Inflammatory macrophage treated with lipopolysaccharide for 1 hour (primary cell): ENCODE results near the gene BOLA2B.
A peak's percentile ranks its signal among the peaks of the same experiment; 100 is the strongest.
"Not testable (repeated sequence)": the region's sequence is repeated elsewhere in the genome, so short reads cannot be mapped to it uniquely, and the experiment has no call there.

Experiments
- DNase-seq, 2 donors: peaks; one replicate each; pipeline ENCODE4 v3.0.0-alpha.2; 2020 to 2022

Gene BOLA2B

DNA sequence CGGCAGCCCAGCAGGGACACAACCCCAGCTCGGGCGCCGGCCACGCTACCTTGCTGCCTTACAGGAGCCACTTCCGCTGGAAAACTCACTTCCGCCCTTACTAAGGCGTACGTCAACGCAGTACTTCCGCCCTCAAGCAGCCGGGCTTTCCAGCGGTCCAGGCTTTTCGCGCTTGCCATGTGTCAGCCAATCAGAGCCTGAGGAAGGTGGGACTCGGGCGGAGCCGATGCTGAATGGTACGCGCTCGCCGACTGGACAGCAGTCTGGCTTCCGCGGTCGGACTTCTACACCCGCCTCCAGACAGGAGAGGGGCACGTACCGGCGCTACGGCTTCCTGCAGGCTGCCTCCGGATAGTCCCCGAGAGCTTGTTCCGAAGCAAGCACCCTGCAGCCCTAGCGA lies at the start of gene BOLA2B, which contains the start of gene SLX1A:
TSS of gene BOLA2B (minus strand) at position 52 of the 400 bp plus-strand sequence. CDS start 71 bp downstream, outside the sequence.
TSS of gene SLX1A (plus strand) at position 261 of the 400 bp plus-strand sequence. CDS start 210 bp downstream, outside the sequence.
- DNase-seq = not testable (repeated sequence)

DNA sequence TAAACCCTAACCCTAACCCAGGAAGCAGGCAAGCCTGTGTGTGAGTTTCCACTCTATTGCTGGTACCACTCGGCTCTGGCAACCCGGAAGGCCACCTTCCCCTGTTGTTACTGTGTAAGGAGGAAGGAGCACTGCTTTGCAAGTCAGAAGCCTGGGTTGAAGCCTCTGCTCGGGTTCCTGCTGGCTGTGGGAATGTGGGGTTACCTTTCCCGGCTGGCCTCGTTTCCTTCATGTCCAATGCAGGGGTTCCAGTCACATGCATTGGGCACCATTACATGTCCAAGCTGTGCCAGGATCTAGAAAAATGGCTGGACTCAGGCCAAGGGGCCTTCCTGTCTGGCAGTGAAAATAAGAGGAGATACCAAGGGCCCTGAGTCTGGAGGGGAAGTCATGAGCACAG lies 23.6 kb upstream of the BOLA2B start:
- not testable (repeated sequence) for DNase-seq

- not testable (repeated sequence) for DNase-seq
Measured at GRCh38 chr16:30211414-30211813, 17.9 kb upstream of the BOLA2B start.

DNA sequence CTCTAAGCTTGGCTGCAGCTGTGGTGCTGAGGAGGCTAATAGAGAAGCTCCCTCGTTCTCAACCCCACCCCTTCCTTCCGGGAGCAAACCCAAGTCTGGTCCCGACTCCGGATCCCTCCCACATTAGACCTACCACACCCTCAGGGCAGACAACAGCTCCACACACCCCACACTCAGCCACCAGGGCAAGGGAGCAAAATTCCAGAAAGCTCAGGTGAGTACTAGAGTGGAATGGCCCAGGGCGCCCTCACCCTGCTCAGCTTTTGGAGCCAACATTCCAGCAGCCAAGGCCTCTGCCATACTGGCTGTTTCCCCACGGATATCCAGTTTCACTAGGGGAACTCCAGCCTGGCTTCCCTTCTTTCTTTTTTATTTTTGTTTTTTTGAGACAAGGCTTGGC lies 15.6 kb upstream of the BOLA2B start:
- DNase-seq = not testable (repeated sequence)

DNA sequence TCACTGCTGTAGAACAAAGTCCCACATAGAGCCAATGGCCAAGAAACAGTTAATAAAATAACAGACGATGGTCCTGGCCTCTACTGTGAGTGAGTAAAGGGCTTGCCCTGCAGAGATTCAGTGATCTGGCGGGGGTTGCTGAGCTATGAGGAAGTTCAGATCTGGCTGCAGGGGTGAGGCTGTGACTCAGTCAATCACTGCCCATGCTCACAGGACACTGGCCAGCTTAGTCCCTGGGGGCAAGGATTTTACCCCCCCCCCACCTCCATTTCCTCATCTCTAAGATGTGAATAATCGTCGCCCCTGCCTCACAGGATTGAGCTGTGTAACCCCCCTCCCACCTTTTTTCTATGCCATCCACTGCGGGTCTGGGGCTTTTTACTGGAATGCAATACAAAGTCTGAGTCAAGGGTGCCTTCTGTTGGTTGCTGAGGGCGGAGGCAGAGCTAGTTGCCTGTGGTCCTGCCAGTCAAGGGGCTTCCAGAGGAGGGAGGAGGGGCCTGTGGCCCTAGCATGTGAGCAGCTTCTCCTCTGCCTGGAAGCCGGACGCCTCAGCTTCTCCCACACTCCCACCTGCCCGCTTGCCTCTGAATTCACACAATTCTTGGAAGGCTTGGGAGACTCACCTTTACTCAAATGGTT lies 13.7 kb upstream of the BOLA2B start:
- not testable (repeated sequence) for DNase-seq

DNA sequence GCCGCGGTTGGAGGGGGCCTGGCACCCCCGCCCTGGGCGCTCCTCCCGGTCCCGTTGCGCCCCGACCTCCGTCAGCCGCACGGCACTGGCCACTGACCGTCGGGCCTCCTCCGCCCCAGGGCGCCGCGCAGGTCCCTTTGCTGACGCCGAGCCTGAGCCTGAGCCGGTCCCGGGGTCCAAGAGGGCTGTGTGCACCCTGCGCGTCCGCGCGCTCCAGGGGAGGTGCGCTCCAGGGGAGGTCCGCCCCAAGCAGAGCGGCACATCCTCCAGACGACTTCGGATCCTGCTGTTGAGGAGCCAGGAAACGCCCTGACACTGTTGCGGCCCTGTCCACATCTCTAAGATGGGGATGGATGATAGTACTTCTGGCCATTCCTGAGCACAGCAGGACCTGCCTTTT lies 12.8 kb upstream of the BOLA2B start:
- DNase-seq = not testable (repeated sequence)

DNA sequence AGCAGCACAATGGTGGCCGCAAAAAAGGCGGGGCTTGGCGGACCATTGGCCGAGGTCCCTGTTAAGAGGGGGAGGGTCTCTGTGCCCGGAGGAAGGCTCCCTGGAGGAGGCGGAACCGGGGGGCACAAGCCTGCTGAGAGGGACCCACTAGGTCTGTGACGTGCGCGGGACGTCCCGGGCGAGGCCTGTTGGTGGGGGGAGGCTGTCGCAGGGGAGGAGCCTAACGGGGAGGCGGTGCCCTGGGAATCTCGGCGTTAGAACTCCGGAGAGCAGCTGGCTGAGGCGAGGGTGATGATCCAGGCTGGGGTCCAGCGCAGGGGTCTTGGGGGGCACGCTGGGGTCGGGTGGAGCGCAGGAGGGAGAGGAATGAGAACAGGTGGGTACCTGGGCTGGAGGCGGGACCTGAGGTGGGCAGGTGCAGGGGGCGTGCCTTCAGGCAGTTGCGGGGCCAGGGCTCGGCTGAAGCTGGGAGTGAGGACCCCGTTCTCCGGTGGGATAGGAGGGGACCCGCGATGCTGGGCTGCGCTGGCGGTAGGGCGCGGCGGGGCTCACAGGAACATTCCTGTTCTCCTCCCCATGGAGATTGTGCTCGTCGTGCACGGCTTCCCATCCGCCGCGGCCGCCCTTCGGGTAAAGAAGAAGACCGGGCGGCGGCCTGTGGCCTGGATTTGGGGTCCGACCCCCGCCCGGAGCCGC lies 12.2 kb upstream of the BOLA2B start:
- not testable (repeated sequence) for DNase-seq

GRCh38 chr16:30199608-30200343 lies 6.3 kb upstream of the BOLA2B start:
- not testable (repeated sequence) for DNase-seq

DNA sequence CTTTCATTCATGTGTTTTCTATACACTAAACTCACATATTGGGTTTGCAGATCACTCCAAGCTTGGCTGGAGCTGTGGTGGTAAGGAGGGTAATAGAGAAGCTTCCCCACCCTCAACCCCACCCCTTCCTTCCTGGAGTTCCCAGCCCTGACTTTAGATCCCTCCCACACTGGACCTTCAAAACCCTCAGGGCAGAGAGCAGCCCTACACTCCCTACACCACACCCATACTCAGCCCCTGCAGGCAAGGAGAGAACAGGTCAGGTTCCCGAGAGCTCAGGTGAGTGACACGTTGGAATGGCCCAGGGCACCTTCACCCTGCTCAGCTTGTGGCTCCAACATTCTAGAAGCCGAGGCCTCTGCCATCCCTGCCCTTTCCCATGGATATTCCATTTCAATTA lies 5.6 kb upstream of the BOLA2B start, which contains the start of gene SULT1A3:
TSS of gene SULT1A3 (plus strand) at position 207 of the 400 bp plus-strand sequence. CDS start 1,474 bp downstream, outside the sequence.
- not testable (repeated sequence) for DNase-seq

- DNase-seq = not testable (repeated sequence)
Measured at GRCh38 chr16:30197001-30197400, 3.5 kb upstream of the BOLA2B start.

DNA sequence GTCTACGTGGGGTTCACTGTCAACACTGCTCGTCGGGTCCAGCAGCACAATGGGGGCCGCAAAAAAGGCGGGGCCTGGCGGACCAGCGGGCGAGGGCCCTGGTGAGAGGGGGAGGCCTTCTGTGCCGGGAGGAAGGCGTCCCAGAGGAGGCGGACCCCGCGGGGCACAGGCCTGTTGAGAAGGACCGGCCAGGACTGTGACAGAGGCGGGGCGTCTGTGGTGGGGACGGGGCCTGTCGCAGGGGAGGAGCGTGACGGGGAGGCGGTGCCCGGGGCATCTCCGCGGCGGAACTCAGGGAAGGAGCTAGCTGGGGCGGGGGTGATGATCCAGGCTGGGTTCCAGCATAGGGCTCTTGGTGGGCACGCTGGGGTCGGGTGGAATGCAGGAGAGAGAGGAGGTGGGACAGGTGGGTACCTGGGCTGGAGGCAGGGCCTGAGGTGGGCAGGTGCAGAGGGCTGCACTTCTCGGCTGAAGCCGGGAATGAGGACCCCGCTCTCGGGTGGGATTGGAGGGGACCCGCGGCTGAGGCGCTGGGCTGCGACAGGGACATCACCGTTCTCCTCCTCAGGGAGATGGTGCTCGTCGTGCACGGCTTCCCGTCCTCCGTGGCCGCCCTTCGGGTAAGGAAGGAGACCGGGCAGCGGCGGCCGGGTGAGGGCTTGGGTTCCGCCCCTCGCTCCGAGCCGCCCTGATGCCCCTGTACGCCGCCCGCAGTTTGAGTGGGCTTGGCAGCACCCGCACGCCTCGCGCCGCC lies 883 bp upstream of the BOLA2B start:
- not testable (repeated sequence) for DNase-seq

GRCh38 chr16:30193098-30193497 lies 368 bp downstream of the BOLA2B start:
- DNase-seq = not testable (repeated sequence)

DNA sequence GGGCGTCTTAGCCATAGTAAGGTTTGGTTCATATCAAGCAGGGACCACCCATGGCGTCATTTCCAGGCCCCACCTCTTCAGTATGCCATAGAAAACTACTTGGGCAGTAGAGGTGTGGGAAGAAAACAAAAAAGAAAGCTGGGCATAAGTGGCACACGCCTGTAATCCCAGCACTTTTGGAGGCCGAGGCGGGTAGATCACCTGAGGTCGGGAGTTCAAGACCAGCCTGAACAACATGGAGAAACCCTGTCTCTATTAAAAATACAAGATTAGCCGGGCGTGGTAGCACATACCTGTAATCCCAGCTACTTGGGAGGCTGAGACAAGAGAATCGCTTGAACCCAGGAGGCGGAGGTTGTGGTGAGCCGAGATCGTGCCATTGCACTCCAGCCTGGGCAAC lies 2.3 kb downstream of the BOLA2B start:
- not testable (repeated sequence) for DNase-seq

DNA sequence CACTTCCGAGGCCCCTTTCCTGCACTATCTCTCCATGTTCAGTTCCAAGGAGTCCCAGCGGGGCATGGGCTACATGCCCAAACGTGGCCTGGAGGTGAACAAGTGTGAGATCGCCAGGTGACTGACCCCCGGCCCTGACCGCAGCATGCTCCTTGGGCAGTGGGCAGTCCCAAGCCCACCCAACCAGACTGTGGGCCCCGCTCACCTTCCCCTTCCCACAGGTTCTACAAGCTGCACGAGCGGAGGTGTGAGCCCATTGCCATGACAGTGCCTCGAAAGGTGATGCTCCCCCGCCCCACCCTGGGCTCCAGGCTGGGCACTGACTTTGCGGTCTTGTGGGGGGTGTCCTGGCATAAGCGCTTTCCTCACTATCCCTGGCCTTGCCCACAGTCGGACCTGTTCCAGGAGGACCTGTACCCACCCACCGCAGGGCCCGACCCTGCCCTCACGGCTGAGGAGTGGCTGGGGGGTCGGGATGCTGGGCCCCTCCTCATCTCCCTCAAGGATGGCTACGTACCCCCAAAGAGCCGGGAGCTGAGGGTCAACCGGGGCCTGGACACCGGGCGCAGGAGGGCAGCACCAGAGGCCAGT lies 5.4 kb downstream of the BOLA2B start:
- DNase-seq = no peak

GRCh38 chr16:30187556-30187865 lies 6.0 kb downstream of the BOLA2B start:
- DNase-seq = no peak

DNA sequence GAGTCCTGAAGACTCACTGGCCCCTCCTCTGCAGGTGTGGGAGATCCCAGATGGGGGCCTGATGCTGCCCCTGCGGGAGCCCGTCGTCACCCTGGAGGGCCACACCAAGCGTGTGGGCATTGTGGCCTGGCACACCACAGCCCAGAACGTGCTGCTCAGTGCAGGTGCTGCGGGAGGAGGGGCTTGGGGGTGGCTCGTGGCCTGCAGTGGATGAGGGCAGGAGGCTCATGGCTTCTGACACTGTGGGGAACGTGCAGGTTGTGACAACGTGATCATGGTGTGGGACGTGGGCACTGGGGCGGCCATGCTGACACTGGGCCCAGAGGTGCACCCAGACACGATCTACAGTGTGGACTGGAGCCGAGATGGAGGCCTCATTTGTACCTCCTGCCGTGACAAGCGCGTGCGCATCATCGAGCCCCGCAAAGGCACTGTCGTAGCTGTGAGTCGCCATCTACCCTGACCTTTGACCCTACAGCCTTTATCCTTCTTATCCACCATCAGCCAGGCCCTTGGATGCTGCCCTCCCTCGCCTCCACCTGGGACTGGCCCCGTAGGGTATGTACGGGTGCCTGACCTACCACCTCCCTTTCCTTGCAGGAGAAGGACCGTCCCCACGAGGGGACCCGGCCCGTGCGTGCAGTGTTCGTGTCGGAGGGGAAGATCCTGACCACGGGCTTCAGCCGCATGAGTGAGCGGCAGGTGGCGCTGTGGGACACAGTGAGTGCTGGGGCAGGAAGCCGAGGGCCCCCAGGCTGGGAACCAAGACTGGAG lies 6.5 kb downstream of the BOLA2B start:
- DNase-seq = peak; percentile 47 to 82

DNA sequence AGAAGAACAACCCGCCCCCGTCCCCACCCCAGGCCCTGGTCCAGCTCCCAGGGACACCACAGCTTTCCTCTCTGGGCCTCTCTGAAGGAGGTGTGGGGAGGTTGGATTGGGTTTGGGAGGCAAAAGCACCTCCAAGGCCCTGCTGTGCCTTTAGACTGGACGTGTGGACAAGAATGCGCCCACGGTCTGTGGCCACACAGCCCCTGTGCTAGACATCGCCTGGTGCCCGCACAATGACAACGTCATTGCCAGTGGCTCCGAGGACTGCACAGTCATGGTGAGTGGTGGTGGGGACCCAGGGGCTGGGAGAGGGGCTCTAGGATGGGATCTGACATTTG lies 7.1 kb downstream of the BOLA2B start:
- DNase-seq = no peak

DNA sequence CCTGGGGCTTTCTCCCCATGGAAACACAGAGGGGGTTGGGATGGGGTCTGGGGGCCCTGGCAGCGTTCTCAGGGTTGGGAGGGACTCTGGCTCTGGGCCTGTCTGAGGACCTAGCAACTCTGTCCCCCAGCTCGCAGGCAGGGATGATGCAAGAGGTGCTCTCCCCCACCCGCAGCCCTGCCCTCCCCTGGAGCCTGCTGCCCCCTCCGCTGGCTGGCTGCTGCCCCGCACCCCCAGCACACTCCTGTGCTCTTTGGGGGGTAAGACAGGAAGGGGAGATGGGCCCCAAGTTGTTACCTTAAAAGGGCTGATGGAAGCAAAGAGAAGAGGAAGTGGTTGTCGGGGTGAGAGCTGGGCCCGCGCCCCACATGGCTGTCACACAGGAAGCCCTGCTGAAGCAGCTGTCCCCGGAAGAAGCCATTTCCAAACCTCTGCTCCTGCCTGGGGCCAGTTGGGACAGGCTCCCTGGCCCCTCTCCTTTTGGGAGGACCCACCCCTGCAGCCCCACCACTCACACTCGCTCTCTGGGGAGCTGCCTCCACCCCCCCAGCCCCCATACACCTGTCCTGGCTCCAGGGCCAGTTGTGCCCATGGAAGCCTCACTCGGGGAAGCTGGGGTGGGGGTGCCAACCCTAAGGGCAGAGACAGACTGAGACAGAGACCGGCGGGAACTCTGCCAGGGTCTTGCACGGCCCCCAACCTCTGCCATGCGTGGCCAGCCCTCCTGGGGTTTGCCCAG lies 7.6 kb downstream of the BOLA2B start:
- DNase-seq = peak; percentile 58 to 63

DNA sequence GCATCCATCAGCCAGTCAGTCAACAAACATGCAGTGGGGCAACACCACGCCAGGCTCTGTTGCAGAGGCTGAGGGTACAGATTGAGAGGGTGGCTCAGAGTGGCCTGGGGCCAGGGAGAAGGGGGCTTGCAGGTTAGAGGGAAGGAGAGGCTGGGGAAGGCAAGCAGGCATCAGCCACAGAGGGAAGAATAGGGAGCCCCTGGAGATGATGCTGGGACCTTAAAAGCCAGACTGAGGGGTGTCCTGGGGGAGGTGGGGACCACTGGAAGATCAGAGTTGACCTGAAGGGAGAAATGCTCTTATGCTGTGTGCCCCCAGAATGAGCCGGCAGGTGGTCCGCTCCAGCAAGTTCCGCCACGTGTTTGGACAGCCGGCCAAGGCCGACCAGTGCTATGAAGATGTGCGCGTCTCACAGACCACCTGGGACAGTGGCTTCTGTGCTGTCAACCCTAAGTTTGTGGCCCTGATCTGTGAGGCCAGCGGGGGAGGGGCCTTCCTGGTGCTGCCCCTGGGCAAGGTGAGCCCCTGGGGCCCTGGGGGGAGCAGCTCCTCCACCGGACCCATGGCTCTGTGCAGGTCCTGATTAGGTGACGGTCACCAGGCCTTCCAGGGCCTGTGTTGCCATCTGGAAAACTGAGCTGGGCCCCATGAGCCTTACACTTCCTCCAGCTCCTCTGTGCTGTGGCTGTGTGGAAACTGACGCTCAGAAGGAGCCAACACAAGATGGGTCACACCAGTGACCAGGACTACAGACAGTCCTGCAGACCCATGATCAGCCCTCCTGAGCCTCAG lies 8.4 kb downstream of the BOLA2B start:
- DNase-seq = peak in 1 of 2 donors; percentile 40
